ENCODE data around the gene MMP1.
A peak's percentile ranks its signal among the peaks of the same experiment; 100 is the strongest.

MMP1 gene

GRCh38 chr11:102780491-102780918 lies 17.5 kb downstream of the MMP1 start, which contains the start of gene MMP10:
MMP10 (minus strand) TSS chr11:102780628; CDS start chr11:102780591, 37 bp downstream.
- Histone ChIP-seq H3K4me2 (ENCODE audit: low read length) (no peak within 1 kb of the TSS), H3K27ac (ENCODE audit: low read depth, low read length) (no peak within 1 kb of the TSS), H3K79me1 (ENCODE audit: low read length) (no peaks in the 10 kb centered on the region), H3K18ac (ENCODE audit: low read length) (no peak within 1 kb of the TSS), H3K23ac (ENCODE audit: low read length) (no peak within 1 kb of the TSS), H4K8ac (ENCODE audit: low read depth, low read length) (no peak within 1 kb of the TSS), H3K4me1 (ENCODE audit: control insufficient read depth, low read depth, low read length) (no peaks in the 10 kb centered on the region), H2BK15ac (replicated peaks; ENCODE audit: low read depth) (no peak within 1 kb of the TSS), H3K9ac (ENCODE audit: low read length) (no peak within 1 kb of the TSS), H3K4me3 (ENCODE audit: low read length) (no peak within 1 kb of the TSS), H3K36me3 (ENCODE audit: control insufficient read depth, insufficient read depth, low read length) (no peaks in the 10 kb centered on the region), H4K5ac (ENCODE audit: low read length) (no peak within 1 kb of the TSS), H2AK5ac (ENCODE audit: low read length) (no peak within 1 kb of the TSS), H3K4ac (ENCODE audit: low read depth, low read length) (no peak within 1 kb of the TSS), H2BK5ac (ENCODE audit: low read length) (no peak within 1 kb of the TSS), H3K79me2 (ENCODE audit: control insufficient read depth, insufficient read depth, low read length) (no peaks in the 10 kb centered on the region), H2BK120ac (ENCODE audit: low read depth, low read length) (no peak within 1 kb of the TSS), H3K27me3 (ENCODE audit: insufficient read depth, low read length, poor library complexity) (no peaks in the 10 kb centered on the region), H3K56ac (ENCODE audit: low read length) (no peak within 1 kb of the TSS)
- DNase-seq = peak; percentile 86
- WGBS (ENCODE audit: extremely low coverage, insufficient coverage, low lambda C conversion rate) = no CpG with 5 or more reads among the region's 2 CpGs

- no peak overlapping the region for H3K9ac ChIP-seq (ENCODE audit: low read length)
- no peak overlapping the region for H2BK15ac ChIP-seq (replicated peaks; ENCODE audit: low read depth)
- H3K27ac ChIP-seq (ENCODE audit: low read depth, low read length) = no peak overlapping the region
- H4K8ac ChIP-seq (ENCODE audit: low read depth, low read length) = no peak overlapping the region
- H4K5ac ChIP-seq (ENCODE audit: low read length) = no peak overlapping the region
- H3K23ac ChIP-seq (ENCODE audit: low read length) = no peak overlapping the region
- H2BK120ac ChIP-seq (ENCODE audit: low read depth, low read length) = no peak overlapping the region
- no peak overlapping the region for H3K4me3 ChIP-seq (ENCODE audit: low read length)
- no peaks in the 10 kb centered on the region for H3K27me3 ChIP-seq (ENCODE audit: insufficient read depth, low read length, poor library complexity)
- H3K4me1 ChIP-seq (ENCODE audit: control insufficient read depth, low read depth, low read length) = no peaks in the 10 kb centered on the region
- H2AK5ac ChIP-seq (ENCODE audit: low read length) = no peak overlapping the region
- H3K36me3 ChIP-seq (ENCODE audit: control insufficient read depth, insufficient read depth, low read length) = no peaks in the 10 kb centered on the region
- no peaks in the 10 kb centered on the region for H3K79me1 ChIP-seq (ENCODE audit: low read length)
- H2BK5ac ChIP-seq (ENCODE audit: low read length) = no peak overlapping the region
- WGBS (ENCODE audit: extremely low coverage, insufficient coverage, low lambda C conversion rate) = no CpG with 5 or more reads among the region's 5 CpGs
- DNase-seq = peak; percentile 16
- no peak overlapping the region for H3K18ac ChIP-seq (ENCODE audit: low read length)
- no peak overlapping the region for H3K4ac ChIP-seq (ENCODE audit: low read depth, low read length)
- no peaks in the 10 kb centered on the region for H3K79me2 ChIP-seq (ENCODE audit: control insufficient read depth, insufficient read depth, low read length)
- no peak overlapping the region for H3K56ac ChIP-seq (ENCODE audit: low read length)
- no peak overlapping the region for H3K4me2 ChIP-seq (ENCODE audit: low read length)
These were observed 21.5 kb downstream of the MMP1 start for GRCh38 chr11:102776454-102776853.

- Histone ChIP-seq H3K23ac (ENCODE audit: low read length) (no peak overlapping the region), H3K79me2 (ENCODE audit: control insufficient read depth, insufficient read depth, low read length) (no peaks in the 10 kb centered on the region), H3K4me1 (ENCODE audit: control insufficient read depth, low read depth, low read length) (no peaks in the 10 kb centered on the region), H4K5ac (ENCODE audit: low read length) (no peak overlapping the region), H2BK15ac (replicated peaks; ENCODE audit: low read depth) (no peak overlapping the region), H3K56ac (ENCODE audit: low read length) (no peak overlapping the region), H3K27ac (ENCODE audit: low read depth, low read length) (no peak overlapping the region), H4K8ac (ENCODE audit: low read depth, low read length) (no peak overlapping the region), H3K79me1 (ENCODE audit: low read length) (no peaks in the 10 kb centered on the region), H2BK120ac (ENCODE audit: low read depth, low read length) (no peak overlapping the region), H3K4me2 (ENCODE audit: low read length) (no peak overlapping the region), H2AK5ac (ENCODE audit: low read length) (no peak overlapping the region), H2BK5ac (ENCODE audit: low read length) (no peak overlapping the region), H3K4ac (ENCODE audit: low read depth, low read length) (no peak overlapping the region), H3K27me3 (ENCODE audit: insufficient read depth, low read length, poor library complexity) (no peaks in the 10 kb centered on the region), H3K4me3 (ENCODE audit: low read length) (no peak overlapping the region), H3K18ac (ENCODE audit: low read length) (no peak overlapping the region), H3K9ac (ENCODE audit: low read length) (no peak overlapping the region), H3K36me3 (ENCODE audit: control insufficient read depth, insufficient read depth, low read length) (no peaks in the 10 kb centered on the region)
- DNase-seq = no peak
- no CpG with 5 or more reads among the region's 4 CpGs for WGBS (ENCODE audit: extremely low coverage, insufficient coverage, low lambda C conversion rate)
These were observed 24.6 kb downstream of the MMP1 start for GRCh38 chr11:102773386-102773785.

- Histone ChIP-seq H3K79me2 (ENCODE audit: control insufficient read depth, insufficient read depth, low read length) (no peaks in the 10 kb centered on the region), H2BK120ac (ENCODE audit: low read depth, low read length) (no peak overlapping the region), H3K79me1 (ENCODE audit: low read length) (no peaks in the 10 kb centered on the region), H4K5ac (ENCODE audit: low read length) (no peak overlapping the region), H3K4ac (ENCODE audit: low read depth, low read length) (no peak overlapping the region), H3K27me3 (ENCODE audit: insufficient read depth, low read length, poor library complexity) (no peaks in the 10 kb centered on the region), H3K9ac (ENCODE audit: low read length) (no peak overlapping the region), H3K18ac (ENCODE audit: low read length) (no peak overlapping the region), H2AK5ac (ENCODE audit: low read length) (no peak overlapping the region), H3K4me2 (ENCODE audit: low read length) (no peak overlapping the region), H3K23ac (ENCODE audit: low read length) (no peak overlapping the region), H3K36me3 (ENCODE audit: control insufficient read depth, insufficient read depth, low read length) (no peaks in the 10 kb centered on the region), H3K4me3 (ENCODE audit: low read length) (no peak overlapping the region), H4K8ac (ENCODE audit: low read depth, low read length) (no peak overlapping the region), H2BK5ac (ENCODE audit: low read length) (no peak overlapping the region), H3K56ac (ENCODE audit: low read length) (no peak overlapping the region), H3K27ac (ENCODE audit: low read depth, low read length) (no peak overlapping the region), H3K4me1 (ENCODE audit: control insufficient read depth, low read depth, low read length) (no peaks in the 10 kb centered on the region), H2BK15ac (replicated peaks; ENCODE audit: low read depth) (no peak overlapping the region)
- no peak for DNase-seq
- WGBS (ENCODE audit: extremely low coverage, insufficient coverage, low lambda C conversion rate) = no CpG with 5 or more reads among the region's 1 CpG
These were observed 26.6 kb downstream of the MMP1 start for GRCh38 chr11:102771351-102771750.

- Histone ChIP-seq H3K56ac (ENCODE audit: low read length) (no peak overlapping the region), H2BK5ac (ENCODE audit: low read length) (no peak overlapping the region), H3K4me3 (ENCODE audit: low read length) (no peak overlapping the region), H3K4ac (ENCODE audit: low read depth, low read length) (no peak overlapping the region), H3K79me1 (ENCODE audit: low read length) (no peaks in the 10 kb centered on the region), H2BK120ac (ENCODE audit: low read depth, low read length) (no peak overlapping the region), H3K9ac (ENCODE audit: low read length) (no peak overlapping the region), H3K4me1 (ENCODE audit: control insufficient read depth, low read depth, low read length) (no peaks in the 10 kb centered on the region), H4K5ac (ENCODE audit: low read length) (no peak overlapping the region), H3K4me2 (ENCODE audit: low read length) (no peak overlapping the region), H3K23ac (ENCODE audit: low read length) (no peak overlapping the region), H4K8ac (ENCODE audit: low read depth, low read length) (no peak overlapping the region), H2BK15ac (replicated peaks; ENCODE audit: low read depth) (no peak overlapping the region), H3K79me2 (ENCODE audit: control insufficient read depth, insufficient read depth, low read length) (no peaks in the 10 kb centered on the region), H3K27ac (ENCODE audit: low read depth, low read length) (no peak overlapping the region), H3K27me3 (ENCODE audit: insufficient read depth, low read length, poor library complexity) (no peaks in the 10 kb centered on the region), H3K36me3 (ENCODE audit: control insufficient read depth, insufficient read depth, low read length) (no peaks in the 10 kb centered on the region), H3K18ac (ENCODE audit: low read length) (no peak overlapping the region), H2AK5ac (ENCODE audit: low read length) (no peak overlapping the region)
- no peak for DNase-seq
These were observed 27.8 kb downstream of the MMP1 start for GRCh38 chr11:102770191-102770590.

GRCh38 chr11:102767800-102768199 lies 30.2 kb downstream of the MMP1 start:
- WGBS (ENCODE audit: extremely low coverage, insufficient coverage, low lambda C conversion rate) = no CpG with 5 or more reads among the region's 18 CpGs
- H2BK15ac ChIP-seq (replicated peaks; ENCODE audit: low read depth) = no peak overlapping the region
- H3K9ac ChIP-seq (ENCODE audit: low read length) = no peak overlapping the region
- no peaks in the 10 kb centered on the region for H3K79me2 ChIP-seq (ENCODE audit: control insufficient read depth, insufficient read depth, low read length)
- no peaks in the 10 kb centered on the region for H3K79me1 ChIP-seq (ENCODE audit: low read length)
- no peak overlapping the region for H4K5ac ChIP-seq (ENCODE audit: low read length)
- H2BK120ac ChIP-seq (ENCODE audit: low read depth, low read length) = no peak overlapping the region
- no peaks in the 10 kb centered on the region for H3K36me3 ChIP-seq (ENCODE audit: control insufficient read depth, insufficient read depth, low read length)
- H2BK5ac ChIP-seq (ENCODE audit: low read length) = no peak overlapping the region
- H3K4me2 ChIP-seq (ENCODE audit: low read length) = no peak overlapping the region
- no peak overlapping the region for H2AK5ac ChIP-seq (ENCODE audit: low read length)
- no peak for DNase-seq
- H3K4me3 ChIP-seq (ENCODE audit: low read length) = no peak overlapping the region
- no peak overlapping the region for H3K27ac ChIP-seq (ENCODE audit: low read depth, low read length)
- no peaks in the 10 kb centered on the region for H3K4me1 ChIP-seq (ENCODE audit: control insufficient read depth, low read depth, low read length)
- no peak overlapping the region for H4K8ac ChIP-seq (ENCODE audit: low read depth, low read length)
- no peak overlapping the region for H3K4ac ChIP-seq (ENCODE audit: low read depth, low read length)
- H3K27me3 ChIP-seq (ENCODE audit: insufficient read depth, low read length, poor library complexity) = no peaks in the 10 kb centered on the region
- H3K18ac ChIP-seq (ENCODE audit: low read length) = no peak overlapping the region
- H3K23ac ChIP-seq (ENCODE audit: low read length) = no peak overlapping the region
- no peak overlapping the region for H3K56ac ChIP-seq (ENCODE audit: low read length)

All from mesendoderm (in vitro differentiated cells).